Gastroesophageal sphincter (tissue), 3 donors: ENCODE measurements around the gene GTF3A.

Experiments used
- EP300 ChIP-seq: sonication (generic); formaldehyde crosslinking; IDR thresholded peaks from one replicate; pipeline ENCODE4 v1.6.1; 2017; ENCODE audit warnings: antibody characterized with exemption, mild to moderate bottlenecking
- TF ChIP-seq, protein P1 (sequence below), 4 experiments: fragments of 200-600 bp in 2 of 4; fragments of 450-650 bp in 2 of 4; sonication (generic) in 1 of 4; IDR thresholded peaks; one replicate each; pipeline ENCODE4 v1.5.1; 2017 to 2019; ENCODE audit warnings: antibody characterized with exemption in 4 of 4, mild to moderate bottlenecking in 2 of 4, moderate library complexity in 2 of 4

DNA sequence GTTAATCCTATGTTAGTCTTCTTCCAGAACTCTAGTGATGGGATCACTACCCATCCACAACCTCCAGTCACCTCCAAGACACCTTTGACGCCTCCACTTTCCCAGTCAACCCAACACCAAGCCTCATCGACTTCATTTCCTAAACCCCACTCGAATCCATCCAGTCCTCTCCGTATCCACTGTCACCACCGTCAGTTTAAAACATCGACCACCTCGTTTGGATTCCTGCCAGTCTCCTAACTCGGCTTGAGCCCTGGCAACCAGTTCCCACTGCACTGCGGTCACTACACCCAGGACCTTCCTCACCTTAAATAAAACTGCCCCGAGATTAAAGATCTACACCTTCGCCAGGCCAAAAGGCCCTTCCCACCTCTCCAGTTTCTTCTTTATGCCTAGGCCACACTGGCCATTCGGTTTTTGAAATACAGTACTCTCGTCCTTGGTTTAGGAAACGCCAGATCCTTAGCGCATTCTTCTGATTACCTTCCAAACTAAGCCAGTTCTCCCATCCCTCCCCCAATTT, 24.7 kb downstream of the GTF3A start:
- TF ChIP-seq, protein P1, sequence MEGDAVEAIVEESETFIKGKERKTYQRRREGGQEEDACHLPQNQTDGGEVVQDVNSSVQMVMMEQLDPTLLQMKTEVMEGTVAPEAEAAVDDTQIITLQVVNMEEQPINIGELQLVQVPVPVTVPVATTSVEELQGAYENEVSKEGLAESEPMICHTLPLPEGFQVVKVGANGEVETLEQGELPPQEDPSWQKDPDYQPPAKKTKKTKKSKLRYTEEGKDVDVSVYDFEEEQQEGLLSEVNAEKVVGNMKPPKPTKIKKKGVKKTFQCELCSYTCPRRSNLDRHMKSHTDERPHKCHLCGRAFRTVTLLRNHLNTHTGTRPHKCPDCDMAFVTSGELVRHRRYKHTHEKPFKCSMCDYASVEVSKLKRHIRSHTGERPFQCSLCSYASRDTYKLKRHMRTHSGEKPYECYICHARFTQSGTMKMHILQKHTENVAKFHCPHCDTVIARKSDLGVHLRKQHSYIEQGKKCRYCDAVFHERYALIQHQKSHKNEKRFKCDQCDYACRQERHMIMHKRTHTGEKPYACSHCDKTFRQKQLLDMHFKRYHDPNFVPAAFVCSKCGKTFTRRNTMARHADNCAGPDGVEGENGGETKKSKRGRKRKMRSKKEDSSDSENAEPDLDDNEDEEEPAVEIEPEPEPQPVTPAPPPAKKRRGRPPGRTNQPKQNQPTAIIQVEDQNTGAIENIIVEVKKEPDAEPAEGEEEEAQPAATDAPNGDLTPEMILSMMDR (IDR thresholded peaks at IDR 0.05) = no peak
- no peak for TF ChIP-seq EP300
